RWPE1 (cell line): ENCODE results near the gene GPR107.

ENCODE experiments used
- CTCF ChIA-PET: fragments of 350-600 bp; sonication (Branson Sonifier 250); formaldehyde crosslinking; extraction: SDS; loops from one replicate; lab custom pipeline; 2021; lab: Yijun Ruan, JAX
- POLR2A ChIA-PET: fragments of 400-600 bp; formaldehyde crosslinking; extraction: SDS; loops from one replicate; lab custom pipeline; 2020; ENCODE audit warnings: antibody characterized with exemption; ENCODE audit not compliant: low non-redundant PET; lab: Yijun Ruan, JAX
- DNase-seq: peaks from one replicate; pipeline ENCODE4 v3.0.0; 2012; ENCODE audit warnings: low spot score
- H3K27ac ChIP-seq: fragments of 450-650 bp; 2 replicates; pipeline ENCODE4 v1.5.1; 2017
- CTCF ChIP-seq: fragments of 450-650 bp; conservative IDR thresholded peaks from 2 replicates; pipeline ENCODE4 v1.5.1; 2017; ENCODE audit warnings: low read depth, mild to moderate bottlenecking

GPR107 gene

GRCh38 chr9:130100681-130101080 is 47.0 kb downstream of the GPR107 start:
- no peak for TF ChIP-seq CTCF
- no peak for DNase-seq
- ChIA-PET CTCF (interaction anchor here (0.6 to 1.1 kb wide), 4 partner anchors 44 to 242 kb away, joined by 3 read pairs; no protein-coding TSS in a partner anchor), POLR2A (no interaction called here)
- no peak overlapping the region for H3K27ac ChIP-seq

- no peak for DNase-seq
- TF ChIP-seq CTCF = no peak
- ChIA-PET CTCF (no interaction called here), POLR2A (interaction anchor here (0.6 kb wide), 1 partner anchor 270 kb away, joined by 3 read pairs; no protein-coding TSS in a partner anchor)
- H3K27ac ChIP-seq = no peak overlapping the region
Measured at GRCh38 chr9:130101915-130102314, 48.2 kb downstream of the GPR107 start.

- DNase-seq = no peak
- TF ChIP-seq CTCF = no peak
- POLR2A ChIA-PET = no interaction called here
- CTCF ChIA-PET = interaction anchor here (0.6 to 1.2 kb wide), 4 partner anchors 62 to 237 kb away, joined by 3 to 6 read pairs (median 4); no protein-coding TSS in a partner anchor
- no peak overlapping the region for H3K27ac ChIP-seq
Measured at GRCh38 chr9:130104491-130105193, 50.9 kb downstream of the GPR107 start.

GRCh38 chr9:130106860-130107233 is 53.1 kb downstream of the GPR107 start:
- CTCF ChIA-PET = interaction anchor here (0.5 to 3.7 kb wide), 19 partner anchors 9 to 1630 kb away, joined by 3 to 30 read pairs (median 3); no protein-coding TSS in a partner anchor

GRCh38 chr9:130107234-130107861 is 53.6 kb downstream of the GPR107 start:
- peak; percentile 97 for TF ChIP-seq CTCF
- DNase-seq = peak; percentile 90
- POLR2A ChIA-PET = no interaction called here
- no peak overlapping the region for H3K27ac ChIP-seq
- CTCF ChIA-PET = interaction anchor here (0.6 to 3.7 kb wide), 26 partner anchors 9 to 1629 kb away, joined by 3 to 30 read pairs (median 3); no protein-coding TSS in a partner anchor

More at GRCh38 chr9:130106860-130107233, 53.1 kb downstream of the GPR107 start:
- 0 out of 2 replicates have a peak overlapping the region, but pooled peaks have one; percentile 4 for H3K27ac ChIP-seq
- no peak for DNase-seq
- POLR2A ChIA-PET = no interaction called here
- no peak for TF ChIP-seq CTCF

- no peak overlapping the region for H3K27ac ChIP-seq
- TF ChIP-seq CTCF = no peak
- ChIA-PET POLR2A (no interaction called here), CTCF (interaction anchor here (0.6 to 3.7 kb wide), 16 partner anchors 8 to 646 kb away, joined by 3 to 30 read pairs (median 3); no protein-coding TSS in a partner anchor)
- DNase-seq = no peak
Measured at GRCh38 chr9:130107955-130108354, 54.2 kb downstream of the GPR107 start.
